ENCODE results near the gene PMP22. TPM values are rescaled to one million over a fixed set of nuclear protein-coding genes. Genes with fewer than 3 reads are reported as not detected.

The PMP22 gene
- total RNA-seq, 4 donors from 2014 or later: 75.5 to 227 (median 83.2) TPM

DNA sequence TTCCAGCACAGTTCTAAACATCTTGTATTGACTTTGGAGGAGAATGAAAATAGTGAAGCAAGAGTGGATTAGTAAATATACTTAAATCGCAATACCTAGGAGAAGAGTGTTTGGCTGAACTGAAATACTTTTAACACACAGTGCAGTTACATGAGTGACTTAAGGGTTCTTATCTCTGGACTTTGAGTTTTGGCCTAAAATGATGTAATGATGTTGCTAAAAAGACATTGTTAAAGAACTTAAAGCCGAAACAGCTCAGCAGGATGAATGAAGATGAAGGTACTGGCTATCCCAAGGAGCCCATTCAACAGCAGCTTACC lies 28.1 kb downstream of the PMP22 start:
- H3K27ac ChIP-seq: peak overlapping the region in 1 of 4 donors; percentile 1

DNA sequence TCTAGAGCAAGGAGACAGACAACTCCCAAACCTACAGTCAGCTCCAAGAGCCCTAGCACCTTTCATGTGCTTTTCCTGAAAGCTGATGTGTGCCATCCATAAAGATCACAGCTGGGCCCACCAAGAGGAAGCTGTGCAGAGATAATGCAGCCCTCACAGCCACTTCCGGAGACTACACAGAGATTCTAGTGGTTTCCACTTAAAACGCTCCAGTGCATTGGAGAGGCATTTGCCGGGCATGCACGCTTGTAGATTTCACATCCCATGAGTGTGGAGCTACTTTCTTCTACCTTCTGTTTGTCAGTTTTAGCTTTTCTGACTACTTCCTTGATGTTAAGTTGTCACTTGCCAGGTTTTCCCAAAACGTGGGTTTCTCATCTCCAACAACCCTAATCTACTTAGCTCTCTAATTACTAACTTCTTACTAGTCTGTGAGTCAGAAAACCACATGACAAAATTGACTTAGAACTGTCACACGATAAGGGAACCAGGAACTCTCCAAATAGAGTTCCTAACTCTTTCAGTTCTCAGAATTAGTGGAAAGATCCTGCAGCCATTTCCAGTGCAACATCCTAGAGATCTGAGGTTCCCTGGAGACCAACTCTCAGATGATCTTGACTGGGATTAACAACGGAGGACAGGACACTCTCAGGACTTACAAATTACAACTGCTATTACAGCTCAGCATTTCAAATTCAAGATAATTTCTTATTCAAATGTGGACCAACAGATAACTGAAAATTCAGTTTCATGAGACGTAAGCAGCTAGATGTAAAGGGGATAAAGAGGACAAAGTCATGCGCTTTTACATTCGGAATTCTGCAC lies 28.6 kb downstream of the PMP22 start:
- ATAC-seq: no peak
- Histone ChIP-seq H3K36me3 (peaks cover 9 to 73% of the 10 kb centered on the region in 2 donors), H3K27ac (peak overlapping the region in 1 of 4 donors; percentile 1), H3K4me1 (peaks cover 26 to 67% of the 10 kb centered on the region in 2 donors), H3K4me3 (no peak overlapping the region), H3K9me3 (no peaks in the 10 kb centered on the region), H3K27me3 (no peaks in the 10 kb centered on the region)
- intact Hi-C loops (cut with DNase I; ENCODE audit: low total_unique reads) (no loop called here), in situ Hi-C loops (cut with MboI; ENCODE audit: low sequenced_read_pairs in 4 of 4) (no loop called here)
- TF ChIP-seq, protein P1, sequence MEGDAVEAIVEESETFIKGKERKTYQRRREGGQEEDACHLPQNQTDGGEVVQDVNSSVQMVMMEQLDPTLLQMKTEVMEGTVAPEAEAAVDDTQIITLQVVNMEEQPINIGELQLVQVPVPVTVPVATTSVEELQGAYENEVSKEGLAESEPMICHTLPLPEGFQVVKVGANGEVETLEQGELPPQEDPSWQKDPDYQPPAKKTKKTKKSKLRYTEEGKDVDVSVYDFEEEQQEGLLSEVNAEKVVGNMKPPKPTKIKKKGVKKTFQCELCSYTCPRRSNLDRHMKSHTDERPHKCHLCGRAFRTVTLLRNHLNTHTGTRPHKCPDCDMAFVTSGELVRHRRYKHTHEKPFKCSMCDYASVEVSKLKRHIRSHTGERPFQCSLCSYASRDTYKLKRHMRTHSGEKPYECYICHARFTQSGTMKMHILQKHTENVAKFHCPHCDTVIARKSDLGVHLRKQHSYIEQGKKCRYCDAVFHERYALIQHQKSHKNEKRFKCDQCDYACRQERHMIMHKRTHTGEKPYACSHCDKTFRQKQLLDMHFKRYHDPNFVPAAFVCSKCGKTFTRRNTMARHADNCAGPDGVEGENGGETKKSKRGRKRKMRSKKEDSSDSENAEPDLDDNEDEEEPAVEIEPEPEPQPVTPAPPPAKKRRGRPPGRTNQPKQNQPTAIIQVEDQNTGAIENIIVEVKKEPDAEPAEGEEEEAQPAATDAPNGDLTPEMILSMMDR (IDR thresholded peaks at IDR 0.05 in 4 of 5, conservative IDR thresholded peaks at IDR 0.05 in 1 of 5): no peak
- no peak for TF ChIP-seq POLR2A (IDR thresholded peaks at IDR 0.05)
- no peak for DNase-seq

More for the DNA sequence above, 28.1 kb downstream of the PMP22 start:
- TF ChIP-seq, protein P1 (IDR thresholded peaks at IDR 0.05 in 4 of 5, conservative IDR thresholded peaks at IDR 0.05 in 1 of 5): no peak
- TF ChIP-seq POLR2A (IDR thresholded peaks at IDR 0.05): no peak
- H3K4me1 ChIP-seq: peaks cover 26 to 72% of the 10 kb centered on the region in 2 donors
- in situ Hi-C loops (cut with MboI; ENCODE audit: low sequenced_read_pairs in 4 of 4) (no loop called here), intact Hi-C loops (cut with DNase I; ENCODE audit: low total_unique reads) (no loop called here)
- no peak for ATAC-seq
- H3K36me3 ChIP-seq: peaks cover 5 to 68% of the 10 kb centered on the region in 2 donors
- H3K4me3 ChIP-seq: no peak overlapping the region
- no peak for DNase-seq
- no peaks in the 10 kb centered on the region for H3K27me3 ChIP-seq
- H3K9me3 ChIP-seq: no peaks in the 10 kb centered on the region

DNA sequence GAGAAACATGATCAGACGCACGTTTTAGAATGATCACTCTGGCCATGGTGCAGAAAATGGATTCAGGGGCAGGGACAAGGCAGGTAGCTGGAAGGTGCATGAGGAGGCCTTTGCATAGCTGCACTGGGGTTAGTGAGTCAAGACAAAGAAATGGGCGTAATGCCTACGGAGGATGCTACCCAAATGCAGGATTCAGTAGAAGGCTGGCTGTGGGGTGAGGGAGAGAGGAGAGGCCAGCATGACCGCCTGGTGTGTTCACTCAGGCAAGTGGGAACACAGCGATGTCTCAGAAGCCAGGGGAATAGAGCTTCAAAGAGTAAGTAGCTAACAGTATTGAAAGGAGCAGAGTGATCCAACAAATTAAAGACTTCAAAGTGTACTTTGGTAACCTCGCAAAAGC lies 31.2 kb downstream of the PMP22 start:
- in situ Hi-C loops (cut with MboI; ENCODE audit: low sequenced_read_pairs in 4 of 4): no loop called here
- peaks cover 11 to 47% of the 10 kb centered on the region in 2 donors for H3K4me1 ChIP-seq
- DNase-seq (no peak), ATAC-seq (no peak)
- peak overlapping the region in 1 of 4 donors; percentile 41 for H3K27ac ChIP-seq
- no peaks in the 10 kb centered on the region for H3K27me3 ChIP-seq
- H3K4me3 ChIP-seq: no peak overlapping the region
- H3K9me3 ChIP-seq: no peaks in the 10 kb centered on the region
- intact Hi-C loops (cut with DNase I; ENCODE audit: low total_unique reads): no loop called here
- TF ChIP-seq POLR2A (IDR thresholded peaks at IDR 0.05): no peak
- TF ChIP-seq, protein P1 (IDR thresholded peaks at IDR 0.05 in 4 of 5, conservative IDR thresholded peaks at IDR 0.05 in 1 of 5): no peak
- H3K36me3 ChIP-seq: peaks cover 16 to 91% of the 10 kb centered on the region in 2 donors

DNA sequence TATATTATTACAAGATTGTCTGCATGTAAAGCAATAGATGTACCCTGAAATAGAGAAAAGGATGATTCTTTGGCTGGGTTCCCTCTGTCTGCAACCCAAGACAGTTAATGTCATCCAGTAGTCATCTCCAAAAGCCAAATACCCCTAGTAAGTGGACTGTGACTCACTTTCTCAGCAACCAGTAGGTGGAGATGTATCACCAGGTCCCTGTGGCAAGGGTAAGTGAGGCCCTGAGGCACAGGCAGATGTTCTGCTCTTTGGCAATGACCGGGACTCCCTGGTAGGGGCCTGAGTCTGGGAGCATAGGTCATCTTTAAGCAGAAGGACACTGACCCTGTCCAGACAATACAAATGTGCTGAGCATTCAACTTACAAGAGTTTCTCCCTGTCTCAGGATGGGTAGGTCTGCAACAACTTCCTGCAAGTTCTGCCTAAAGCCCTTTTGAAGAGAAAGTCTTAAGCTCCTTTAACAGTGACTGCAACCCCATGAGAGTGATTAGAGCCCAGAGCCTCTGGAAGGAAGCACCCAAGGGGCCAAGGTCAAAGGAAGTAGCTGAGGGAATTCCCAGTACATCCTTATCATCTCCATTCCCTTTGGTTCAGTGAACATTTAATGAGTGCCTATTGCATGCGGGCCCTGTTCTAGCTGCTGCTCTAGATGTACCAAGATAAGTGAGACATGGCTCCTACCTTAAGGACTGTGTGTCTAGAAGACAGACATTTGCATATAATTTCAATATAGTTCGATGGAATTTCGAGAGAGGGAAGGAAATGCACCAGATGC lies 31.9 kb downstream of the PMP22 start:
- in situ Hi-C loops (cut with MboI; ENCODE audit: low sequenced_read_pairs in 4 of 4) (no loop called here), intact Hi-C loops (cut with DNase I; ENCODE audit: low total_unique reads) (no loop called here)
- TF ChIP-seq, protein P1 (IDR thresholded peaks at IDR 0.05 in 4 of 5, conservative IDR thresholded peaks at IDR 0.05 in 1 of 5): peak in 3 of 5 experiments; percentile 10 to 58 (median 12)
- TF ChIP-seq POLR2A (IDR thresholded peaks at IDR 0.05): no peak
- no peaks in the 10 kb centered on the region for H3K9me3 ChIP-seq
- H3K4me1 ChIP-seq: peaks cover 11 to 43% of the 10 kb centered on the region in 2 donors
- H3K4me3 ChIP-seq: no peak overlapping the region
- ATAC-seq: peak; percentile 52 to 54
- H3K27me3 ChIP-seq: no peaks in the 10 kb centered on the region
- H3K27ac ChIP-seq: peak overlapping the region in 1 of 4 donors; percentile 41
- H3K36me3 ChIP-seq: peaks cover 16 to 83% of the 10 kb centered on the region in 2 donors
- no peak for DNase-seq

All from gastrocnemius medialis (tissue), 4 donors.